Thymus (tissue), 11 donors: Measurements from ENCODE around the gene DAGLA. TPM values are rescaled to one million over a fixed set of nuclear protein-coding genes. Genes with fewer than 3 reads are reported as not detected.
"Not testable (repeated sequence)": the region's sequence is repeated elsewhere in the genome, so short reads cannot be mapped to it uniquely, and the experiment has no call there.

ENCODE experiments used
- DNase-seq, 9 donors: peaks; one replicate each; pipeline ENCODE4 v3.0.0-alpha.2; 2013; ENCODE audit warnings: low spot score in 9 of 9, low read depth in 6 of 9, missing footprints in 1 of 9
- H3K27ac ChIP-seq, 2 donors: one replicate each; pipeline ENCODE4 v1.5.1; 2013; ENCODE audit warnings: control low read depth in 1 of 2, low read depth in 1 of 2, low read length in 1 of 2, mild to moderate bottlenecking in 1 of 2, moderate library complexity in 1 of 2
- H3K27me3 ChIP-seq, 2 donors: one replicate each; pipeline ENCODE4 v1.5.1; 2013; ENCODE audit warnings: low read length in 1 of 2; ENCODE audit not compliant: control insufficient read depth in 2 of 2, insufficient read depth in 1 of 2
- H3K36me3 ChIP-seq, 2 donors: one replicate each; pipeline ENCODE4 v1.5.1; 2013; ENCODE audit warnings: low read length in 1 of 2, mild to moderate bottlenecking in 1 of 2, moderate library complexity in 1 of 2; ENCODE audit not compliant: control insufficient read depth in 2 of 2, insufficient read depth in 2 of 2
- H3K4me1 ChIP-seq, 2 donors: one replicate each; pipeline ENCODE4 v1.5.1; 2013; ENCODE audit warnings: low read length in 2 of 2; ENCODE audit not compliant: control insufficient read depth in 2 of 2, insufficient read depth in 2 of 2
- H3K4me3 ChIP-seq, 2 donors: one replicate each; pipeline ENCODE4 v1.5.1; 2013; ENCODE audit warnings: low read length in 2 of 2, control low read depth in 1 of 2, mild to moderate bottlenecking in 1 of 2
- H3K9me3 ChIP-seq, 2 donors: one replicate each; pipeline ENCODE4 v1.5.1; 2013; ENCODE audit warnings: low read length in 1 of 2, mild to moderate bottlenecking in 1 of 2; ENCODE audit not compliant: control insufficient read depth in 2 of 2, insufficient read depth in 1 of 2
- WGBS: extraction: QIAGEN DNeasy Blood & Tissue Kit; methylation state at CpG from one replicate; pipeline ENCODE4 v1.1.7; 2013; 5-methylcytosine and 5-hydroxymethylcytosine counted together
- polyA plus RNA-seq: library from polyadenylated mRNA; stranded (reverse); fragments of 200-250 nt; gene quantifications from one replicate; pipeline ENCODE4 v1.2.3, GENCODE V29; 2013
- total RNA-seq: library from RNA; stranded (reverse); fragments of 120-200 nt; gene quantifications from one replicate; pipeline ENCODE4 v1.2.4, GENCODE V29; 2013
- donor health status: healthy.

Gene DAGLA
- total and polyA plus RNA-seq, 2 donors: 0.14 to 0.43 TPM

DNA sequence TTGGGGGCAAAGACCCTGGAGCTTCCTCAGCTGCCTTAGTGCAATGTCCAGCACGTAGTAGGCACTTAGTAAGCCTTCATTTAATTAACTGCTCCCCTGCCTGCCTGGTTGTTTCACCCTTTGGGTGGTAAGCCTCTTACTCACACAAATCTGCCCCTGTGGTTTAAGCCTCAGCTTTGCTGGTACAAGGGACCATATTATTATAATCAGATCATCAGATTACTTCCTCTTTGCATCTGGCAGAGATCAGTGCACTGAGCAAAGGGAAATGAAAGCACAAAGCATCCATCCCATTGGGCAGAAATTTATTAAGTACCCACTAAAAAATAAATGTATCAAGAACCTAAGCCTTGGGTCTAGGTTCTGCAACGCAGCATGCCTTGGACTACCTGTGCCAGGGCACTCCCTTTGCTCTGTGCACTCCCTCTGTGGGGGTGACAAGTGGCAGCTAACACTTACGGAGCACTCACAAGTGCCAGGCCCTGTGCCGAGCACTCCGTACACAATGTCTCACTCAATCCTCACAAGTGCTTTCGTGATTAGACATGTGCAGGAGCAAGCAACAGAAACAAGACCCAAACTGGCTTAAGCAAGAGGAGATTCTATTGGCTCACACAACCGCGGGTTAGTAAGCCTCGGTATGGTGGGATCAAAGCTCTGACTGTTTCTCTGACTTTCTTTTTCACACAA is 34.9 kb upstream of the DAGLA start:
- H3K4me1 ChIP-seq: no peaks in the 10 kb centered on the region
- DNase-seq: no peak
- H3K4me3 ChIP-seq: no peak overlapping the region
- no peaks in the 10 kb centered on the region for H3K36me3 ChIP-seq
- no peaks in the 10 kb centered on the region for H3K9me3 ChIP-seq
- peaks cover 0 to 4% of the 10 kb centered on the region in 2 donors for H3K27me3 ChIP-seq
- no peak overlapping the region for H3K27ac ChIP-seq
- 87% methylated on average over 9 of the region's 9 CpGs for WGBS

DNA sequence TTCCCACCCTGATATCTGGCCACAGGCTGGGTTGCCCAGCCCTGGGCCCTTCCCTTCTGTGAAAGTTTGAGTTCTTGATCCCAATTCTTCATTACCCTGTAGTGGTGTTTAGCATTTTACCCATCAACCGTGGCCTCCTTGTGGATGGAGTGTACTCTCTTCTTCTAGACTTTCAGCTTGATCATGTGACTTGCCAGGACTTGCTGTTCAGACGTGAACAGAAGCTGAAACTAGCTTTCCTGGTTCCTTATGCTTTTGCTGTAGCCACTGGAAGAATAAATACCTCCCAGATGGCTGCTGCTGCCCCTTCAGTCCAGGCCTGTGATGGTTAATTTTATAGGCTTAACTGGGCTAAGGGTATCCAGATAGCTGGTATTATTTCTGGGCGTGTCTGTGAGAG is 32.7 kb upstream of the DAGLA start:
- no peak overlapping the region for H3K27ac ChIP-seq
- H3K36me3 ChIP-seq: no peaks in the 10 kb centered on the region
- H3K4me1 ChIP-seq: no peaks in the 10 kb centered on the region
- no peak for DNase-seq
- H3K27me3 ChIP-seq: peaks cover 0 to 4% of the 10 kb centered on the region in 2 donors
- 79% methylated on average over 3 of the region's 3 CpGs for WGBS
- H3K9me3 ChIP-seq: no peaks in the 10 kb centered on the region
- H3K4me3 ChIP-seq: no peak overlapping the region

DNA sequence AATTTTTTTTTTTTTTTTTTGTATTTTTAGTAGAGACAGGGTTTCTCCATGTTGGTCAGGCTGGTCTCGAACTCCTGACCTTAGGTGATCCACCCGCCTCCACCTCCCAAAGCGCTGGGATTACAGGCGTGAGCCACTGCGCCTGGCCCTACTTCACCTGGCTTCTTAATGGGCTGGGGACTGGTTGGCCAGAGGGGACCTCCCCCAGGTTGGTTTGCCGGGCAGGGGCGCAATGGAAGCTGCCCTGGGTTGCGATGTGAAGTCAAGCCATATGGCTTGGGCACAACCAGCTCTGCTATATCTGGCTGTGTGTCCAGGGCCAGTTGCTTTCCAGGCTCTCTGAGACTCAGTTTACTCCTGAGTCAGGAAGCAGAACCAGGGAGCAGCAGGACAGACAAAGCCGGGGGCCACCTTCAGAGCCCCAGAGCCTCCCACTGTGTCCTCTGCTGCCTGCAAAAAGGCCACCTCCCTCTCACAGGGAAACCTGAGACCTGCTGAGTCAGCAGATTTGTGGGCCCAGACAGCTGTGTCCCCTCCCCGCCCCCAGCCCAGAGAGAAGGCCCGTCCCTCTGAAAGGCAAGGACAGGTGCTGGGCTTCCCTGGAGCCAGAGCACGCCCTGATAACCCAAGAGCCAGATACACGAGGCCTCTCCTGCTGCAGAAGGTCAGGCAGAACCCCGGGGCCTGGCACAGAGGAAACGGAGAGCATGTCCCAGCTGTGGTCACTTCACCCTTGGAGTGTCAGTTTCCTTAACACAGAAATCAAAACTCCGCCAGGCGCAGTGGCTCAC is 29.2 kb upstream of the DAGLA start:
- Histone ChIP-seq H3K27ac (no peak overlapping the region), H3K4me1 (no peaks in the 10 kb centered on the region), H3K9me3 (no peaks in the 10 kb centered on the region), H3K27me3 (peaks cover 0 to 14% of the 10 kb centered on the region in 2 donors), H3K4me3 (no peak overlapping the region), H3K36me3 (no peaks in the 10 kb centered on the region)
- 94% methylated on average over 17 of the region's 17 CpGs for WGBS
- DNase-seq: no peak

DNA sequence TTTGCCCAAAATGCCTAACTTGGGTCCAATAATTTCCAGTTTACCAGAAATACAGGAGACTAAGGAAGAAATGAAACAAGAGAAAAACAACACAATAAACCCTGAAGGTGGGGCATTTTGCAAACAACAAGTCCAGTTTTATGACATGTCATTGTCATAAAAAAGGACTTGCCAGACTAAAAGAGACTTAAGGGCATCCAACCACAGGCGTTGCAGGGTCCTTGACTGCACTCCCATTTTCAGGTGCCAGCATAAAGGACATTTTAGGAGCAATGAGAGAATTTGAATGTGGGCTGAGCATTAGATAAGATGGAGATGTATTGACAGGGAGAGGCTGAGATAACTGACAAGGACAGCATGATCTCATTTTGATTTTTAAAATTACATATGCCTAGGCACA is 28.1 kb upstream of the DAGLA start:
- WGBS: 89% methylated on average over 1 of the region's 1 CpG
- Histone ChIP-seq H3K4me1 (no peaks in the 10 kb centered on the region), H3K36me3 (no peaks in the 10 kb centered on the region), H3K27ac (no peak overlapping the region), H3K27me3 (peaks cover 0 to 16% of the 10 kb centered on the region in 2 donors), H3K9me3 (no peaks in the 10 kb centered on the region), H3K4me3 (no peak overlapping the region)
- no peak for DNase-seq

- Histone ChIP-seq H3K9me3 (no peaks in the 10 kb centered on the region), H3K4me3 (no peak overlapping the region), H3K27me3 (peaks cover 0 to 16% of the 10 kb centered on the region in 2 donors), H3K4me1 (no peaks in the 10 kb centered on the region), H3K27ac (no peak overlapping the region), H3K36me3 (no peaks in the 10 kb centered on the region)
- DNase-seq: no peak
- WGBS: 31% methylated on average over 7 of the region's 7 CpGs
These were observed 25.8 kb upstream of the DAGLA start for GRCh38 chr11:61654397-61654829.

GRCh38 chr11:61655266-61656159 is 24.7 kb upstream of the DAGLA start:
- H3K4me1 ChIP-seq, H3K27ac ChIP-seq: not testable (repeated sequence)

DNA sequence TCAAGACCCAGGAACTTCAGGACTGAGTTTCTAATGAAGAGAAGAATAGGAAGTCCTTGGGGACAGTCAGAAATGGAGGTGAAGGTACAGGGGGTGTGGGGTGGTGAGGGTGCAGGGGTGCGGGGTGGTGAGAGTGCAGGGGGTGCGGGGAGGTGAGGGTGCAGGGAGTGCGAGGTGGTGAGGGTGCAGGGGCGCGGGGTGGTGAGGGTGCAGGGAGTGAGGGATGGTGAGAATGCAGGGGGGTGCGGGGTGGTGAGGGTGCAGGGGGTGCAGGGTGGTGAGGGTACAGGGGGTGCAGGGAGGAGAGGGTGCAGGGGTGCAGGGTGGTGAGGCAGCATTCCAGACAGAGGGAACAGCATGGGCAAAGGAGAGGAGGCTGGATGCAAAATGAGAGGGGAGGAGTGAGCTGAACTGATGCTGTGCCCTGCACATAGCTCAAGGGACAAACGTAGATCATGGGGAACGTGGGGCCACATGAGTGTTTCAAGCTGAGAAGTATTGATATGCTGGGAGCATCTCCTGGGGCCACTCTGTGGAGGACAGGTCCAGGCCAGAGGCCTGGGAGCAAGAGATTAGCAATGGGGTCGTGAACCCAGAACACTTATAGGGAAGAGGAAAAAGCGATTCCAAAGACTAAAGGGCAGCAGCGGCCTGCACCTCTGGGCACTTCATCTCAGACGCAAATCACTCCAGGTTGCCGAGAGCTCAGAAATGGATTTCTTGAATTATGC is 23.7 kb upstream of the DAGLA start:
- Histone ChIP-seq H3K27me3 (peaks cover 0 to 16% of the 10 kb centered on the region in 2 donors), H3K36me3 (no peaks in the 10 kb centered on the region), H3K9me3 (no peaks in the 10 kb centered on the region), H3K4me1 (no peaks in the 10 kb centered on the region), H3K4me3 (no peak overlapping the region), H3K27ac (no peak overlapping the region)
- WGBS: 94% methylated on average over 13 of the region's 13 CpGs
- DNase-seq: no peak

More at GRCh38 chr11:61655266-61656159, 24.7 kb upstream of the DAGLA start:
- H3K27me3 ChIP-seq: peaks cover 0 to 16% of the 10 kb centered on the region in 2 donors
- not testable (repeated sequence) for H3K4me3 ChIP-seq, DNase-seq, H3K36me3 ChIP-seq, H3K9me3 ChIP-seq
- WGBS: 82% methylated on average over 16 of the region's 17 CpGs

- Histone ChIP-seq H3K36me3 (no peaks in the 10 kb centered on the region), H3K27me3 (peaks cover 0 to 16% of the 10 kb centered on the region in 2 donors), H3K4me3 (no peak overlapping the region), H3K9me3 (no peaks in the 10 kb centered on the region), H3K4me1 (no peaks in the 10 kb centered on the region), H3K27ac (no peak overlapping the region)
- 91% methylated on average over 11 of the region's 11 CpGs for WGBS
- DNase-seq: no peak
These were observed 22.5 kb upstream of the DAGLA start for GRCh38 chr11:61657566-61658290.
